K562 (cell line): ENCODE results near the gene CNTN6.

Experiments
- EGR1 ChIP-seq: fragments of 450-650 bp; conservative IDR thresholded peaks from 2 replicates; pipeline ENCODE4 v1.6.1; 2017; ENCODE audit warnings: mild to moderate bottlenecking
- ETV5 ChIP-seq: sonication (generic); formaldehyde crosslinking; IDR thresholded peaks from 2 replicates; pipeline ENCODE4 v1.4.0; 2020; ENCODE audit warnings: low read depth, mild to moderate bottlenecking, missing genetic modification reagents
- EZH2 ChIP-seq: IDR thresholded peaks from 2 replicates; pipeline ENCODE4 v1.6.1; 2012; ENCODE audit warnings: low read depth, mild to moderate bottlenecking, inconsistent platforms, low read length, borderline replicate concordance
- NFIC ChIP-seq: fragments of 450-650 bp; IDR thresholded peaks from 2 replicates; pipeline ENCODE4 v1.6.1; 2017; ENCODE audit warnings: mild to moderate bottlenecking, inconsistent platforms
- NFYB ChIP-seq: IDR thresholded peaks from 2 replicates; pipeline ENCODE4 v1.6.1; 2011; ENCODE audit warnings: mild to moderate bottlenecking, moderate library complexity; ENCODE audit not compliant: insufficient read length; ENCODE audit errors: extremely low read depth
- SMAD3 ChIP-seq: fragments of 450-650 bp; formaldehyde crosslinking; conservative IDR thresholded peaks from 2 replicates; pipeline ENCODE4 v1.4.0; 2020; ENCODE audit warnings: mild to moderate bottlenecking
- YY1 ChIP-seq, 3 experiments: IDR thresholded peaks; 2 replicates each; pipeline ENCODE4 v1.6.1; 2011; ENCODE audit warnings: low read length in 2 of 3, mild to moderate bottlenecking in 2 of 3, moderate library complexity in 2 of 3, borderline replicate concordance in 1 of 3, control low read depth in 1 of 3, low read depth in 1 of 3; ENCODE audit not compliant: insufficient read depth in 3 of 3, insufficient replicate concordance in 2 of 3, control insufficient read depth in 1 of 3, insufficient read length in 1 of 3; ENCODE audit errors: extremely low read depth in 1 of 3
- ZNF174 ChIP-seq: fragments of 250-450 bp; sonication (Bioruptor Pico); IDR thresholded peaks from 2 replicates; pipeline ENCODE4 v1.4.0; 2020; ENCODE audit warnings: mild to moderate bottlenecking
- ZNF232 ChIP-seq: sonication (generic); formaldehyde crosslinking; IDR thresholded peaks from 2 replicates; pipeline ENCODE4 v1.8.0; 2022; ENCODE audit warnings: mild to moderate bottlenecking, missing genetic modification reagents
- TF ChIP-seq, protein P1 (sequence below), 3 experiments: IDR thresholded peaks in 2 of 3; conservative IDR thresholded peaks in 1 of 3; 2 replicates each; pipeline ENCODE4 v1.5.1; 2011 to 2012; ENCODE audit warnings: low read length in 3 of 3, mild to moderate bottlenecking in 3 of 3, control low read depth in 2 of 3, improper control_type of control experiment in 1 of 3, inconsistent platforms in 1 of 3, low read depth in 1 of 3, mixed read lengths in 1 of 3, moderate library complexity in 1 of 3; ENCODE audit not compliant: insufficient read depth in 2 of 3
- TF ChIP-seq, protein P2 (sequence below): sonication (generic); formaldehyde crosslinking; IDR thresholded peaks from 2 replicates; pipeline ENCODE4 v1.8.1; 2023; ENCODE audit warnings: mild to moderate bottlenecking, missing genetic modification reagents
- TF ChIP-seq, protein P3 (sequence below), 2 experiments: IDR thresholded peaks; 2 replicates each; pipeline ENCODE4 v1.6.1; 2012; ENCODE audit warnings: improper control_type of control experiment in 2 of 2, low read depth in 2 of 2, low read length in 2 of 2, borderline replicate concordance in 1 of 2
- TF ChIP-seq, protein P4 (sequence below): fragments of 250-450 bp; sonication (Bioruptor Pico); IDR thresholded peaks from 2 replicates; pipeline ENCODE4 v1.5.0; 2022; ENCODE audit warnings: mild to moderate bottlenecking

DNA sequence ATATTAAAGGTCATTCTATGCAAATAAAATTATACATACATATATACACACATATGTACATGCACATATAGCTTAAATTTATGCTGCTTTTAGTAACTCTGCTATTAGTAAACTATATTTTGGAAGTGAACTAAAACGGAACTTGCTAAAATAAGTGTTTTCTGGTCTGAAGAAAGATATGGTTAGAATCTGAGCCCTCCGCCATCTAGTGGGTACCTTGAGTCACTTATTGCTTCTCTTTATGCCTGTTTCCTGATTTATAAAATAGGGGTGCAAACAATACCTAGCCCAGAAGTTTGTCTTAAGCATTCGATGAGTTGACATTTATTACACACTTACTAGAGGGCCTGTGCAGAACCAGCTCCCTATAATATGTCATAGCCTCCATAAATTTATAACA is 255.7 kb downstream of the CNTN6 start:
- TF ChIP-seq, protein P1, sequence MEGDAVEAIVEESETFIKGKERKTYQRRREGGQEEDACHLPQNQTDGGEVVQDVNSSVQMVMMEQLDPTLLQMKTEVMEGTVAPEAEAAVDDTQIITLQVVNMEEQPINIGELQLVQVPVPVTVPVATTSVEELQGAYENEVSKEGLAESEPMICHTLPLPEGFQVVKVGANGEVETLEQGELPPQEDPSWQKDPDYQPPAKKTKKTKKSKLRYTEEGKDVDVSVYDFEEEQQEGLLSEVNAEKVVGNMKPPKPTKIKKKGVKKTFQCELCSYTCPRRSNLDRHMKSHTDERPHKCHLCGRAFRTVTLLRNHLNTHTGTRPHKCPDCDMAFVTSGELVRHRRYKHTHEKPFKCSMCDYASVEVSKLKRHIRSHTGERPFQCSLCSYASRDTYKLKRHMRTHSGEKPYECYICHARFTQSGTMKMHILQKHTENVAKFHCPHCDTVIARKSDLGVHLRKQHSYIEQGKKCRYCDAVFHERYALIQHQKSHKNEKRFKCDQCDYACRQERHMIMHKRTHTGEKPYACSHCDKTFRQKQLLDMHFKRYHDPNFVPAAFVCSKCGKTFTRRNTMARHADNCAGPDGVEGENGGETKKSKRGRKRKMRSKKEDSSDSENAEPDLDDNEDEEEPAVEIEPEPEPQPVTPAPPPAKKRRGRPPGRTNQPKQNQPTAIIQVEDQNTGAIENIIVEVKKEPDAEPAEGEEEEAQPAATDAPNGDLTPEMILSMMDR (IDR thresholded peaks at IDR 0.05 in 2 of 3, conservative IDR thresholded peaks at IDR 0.05 in 1 of 3; ENCODE audit: insufficient read depth in 2 of 3, low read depth in 1 of 3, low read length in 3 of 3), result no peak
- TF ChIP-seq YY1 (IDR thresholded peaks at IDR 0.05; ENCODE audit: borderline replicate concordance in 1 of 3, control insufficient read depth in 1 of 3, extremely low read depth in 1 of 3, insufficient read depth in 3 of 3, insufficient read length in 1 of 3, insufficient replicate concordance in 2 of 3, low read depth in 1 of 3, low read length in 2 of 3) (no peak), NFIC (no peak), ZNF174 (CRISPR knock-in tag) (no peak), NFYB (no peak), EZH2 (no peak), ZNF232 (no peak), EGR1 (no peak), SMAD3 (no peak), ETV5 (no peak)
- TF ChIP-seq, protein P2, sequence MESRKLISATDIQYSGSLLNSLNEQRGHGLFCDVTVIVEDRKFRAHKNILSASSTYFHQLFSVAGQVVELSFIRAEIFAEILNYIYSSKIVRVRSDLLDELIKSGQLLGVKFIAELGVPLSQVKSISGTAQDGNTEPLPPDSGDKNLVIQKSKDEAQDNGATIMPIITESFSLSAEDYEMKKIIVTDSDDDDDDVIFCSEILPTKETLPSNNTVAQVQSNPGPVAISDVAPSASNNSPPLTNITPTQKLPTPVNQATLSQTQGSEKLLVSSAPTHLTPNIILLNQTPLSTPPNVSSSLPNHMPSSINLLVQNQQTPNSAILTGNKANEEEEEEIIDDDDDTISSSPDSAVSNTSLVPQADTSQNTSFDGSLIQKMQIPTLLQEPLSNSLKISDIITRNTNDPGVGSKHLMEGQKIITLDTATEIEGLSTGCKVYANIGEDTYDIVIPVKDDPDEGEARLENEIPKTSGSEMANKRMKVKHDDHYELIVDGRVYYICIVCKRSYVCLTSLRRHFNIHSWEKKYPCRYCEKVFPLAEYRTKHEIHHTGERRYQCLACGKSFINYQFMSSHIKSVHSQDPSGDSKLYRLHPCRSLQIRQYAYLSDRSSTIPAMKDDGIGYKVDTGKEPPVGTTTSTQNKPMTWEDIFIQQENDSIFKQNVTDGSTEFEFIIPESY, result no peak
- TF ChIP-seq, protein P3, sequence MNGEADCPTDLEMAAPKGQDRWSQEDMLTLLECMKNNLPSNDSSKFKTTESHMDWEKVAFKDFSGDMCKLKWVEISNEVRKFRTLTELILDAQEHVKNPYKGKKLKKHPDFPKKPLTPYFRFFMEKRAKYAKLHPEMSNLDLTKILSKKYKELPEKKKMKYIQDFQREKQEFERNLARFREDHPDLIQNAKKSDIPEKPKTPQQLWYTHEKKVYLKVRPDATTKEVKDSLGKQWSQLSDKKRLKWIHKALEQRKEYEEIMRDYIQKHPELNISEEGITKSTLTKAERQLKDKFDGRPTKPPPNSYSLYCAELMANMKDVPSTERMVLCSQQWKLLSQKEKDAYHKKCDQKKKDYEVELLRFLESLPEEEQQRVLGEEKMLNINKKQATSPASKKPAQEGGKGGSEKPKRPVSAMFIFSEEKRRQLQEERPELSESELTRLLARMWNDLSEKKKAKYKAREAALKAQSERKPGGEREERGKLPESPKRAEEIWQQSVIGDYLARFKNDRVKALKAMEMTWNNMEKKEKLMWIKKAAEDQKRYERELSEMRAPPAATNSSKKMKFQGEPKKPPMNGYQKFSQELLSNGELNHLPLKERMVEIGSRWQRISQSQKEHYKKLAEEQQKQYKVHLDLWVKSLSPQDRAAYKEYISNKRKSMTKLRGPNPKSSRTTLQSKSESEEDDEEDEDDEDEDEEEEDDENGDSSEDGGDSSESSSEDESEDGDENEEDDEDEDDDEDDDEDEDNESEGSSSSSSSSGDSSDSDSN (IDR thresholded peaks at IDR 0.05; ENCODE audit: borderline replicate concordance in 1 of 2, low read depth in 2 of 2, low read length in 2 of 2), result no peak
- TF ChIP-seq, protein P4, sequence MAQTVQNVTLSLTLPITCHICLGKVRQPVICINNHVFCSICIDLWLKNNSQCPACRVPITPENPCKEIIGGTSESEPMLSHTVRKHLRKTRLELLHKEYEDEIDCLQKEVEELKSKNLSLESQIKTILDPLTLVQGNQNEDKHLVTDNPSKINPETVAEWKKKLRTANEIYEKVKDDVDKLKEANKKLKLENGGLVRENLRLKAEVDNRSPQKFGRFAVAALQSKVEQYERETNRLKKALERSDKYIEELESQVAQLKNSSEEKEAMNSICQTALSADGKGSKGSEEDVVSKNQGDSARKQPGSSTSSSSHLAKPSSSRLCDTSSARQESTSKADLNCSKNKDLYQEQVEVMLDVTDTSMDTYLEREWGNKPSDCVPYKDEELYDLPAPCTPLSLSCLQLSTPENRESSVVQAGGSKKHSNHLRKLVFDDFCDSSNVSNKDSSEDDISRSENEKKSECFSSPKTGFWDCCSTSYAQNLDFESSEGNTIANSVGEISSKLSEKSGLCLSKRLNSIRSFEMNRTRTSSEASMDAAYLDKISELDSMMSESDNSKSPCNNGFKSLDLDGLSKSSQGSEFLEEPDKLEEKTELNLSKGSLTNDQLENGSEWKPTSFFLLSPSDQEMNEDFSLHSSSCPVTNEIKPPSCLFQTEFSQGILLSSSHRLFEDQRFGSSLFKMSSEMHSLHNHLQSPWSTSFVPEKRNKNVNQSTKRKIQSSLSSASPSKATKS (CRISPR knock-in tag), result no peak
